ENCODE results near the gene FAM13A. TPM values are rescaled to one million over a fixed set of nuclear protein-coding genes. Genes with fewer than 3 reads are reported as not detected.

FAM13A gene
- total and polyA plus RNA-seq, 2 of the 8 experiments (the other 6 are each of a cell fraction or from before 2014, with no cell fraction given) = 7.1 to 16.5 TPM

- Histone ChIP-seq H2AK5ac (ENCODE audit: low read depth, low read length) (no peak overlapping the region), H3K9ac (replicated peaks in 1 of 4; ENCODE audit: extremely low read depth in 1 of 4, low read depth in 3 of 4, low read length in 3 of 4) (no peak overlapping the region), H2BK120ac (replicated peaks; ENCODE audit: low read depth, low read length) (no peak overlapping the region), H3K27me3 (replicated peaks in 1 of 4; ENCODE audit: control insufficient read depth in 3 of 4, extremely low read depth in 1 of 4, insufficient read depth in 3 of 4, low read length in 3 of 4) (no peaks in the 10 kb centered on the region), H3K79me2 (ENCODE audit: control insufficient read depth in 1 of 2, insufficient read depth in 2 of 2, low read length in 2 of 2) (peaks cover 0 to 70% of the 10 kb centered on the region in 2 experiments; a peak in 3 of 4 replicates), H3K27ac (ENCODE audit: low read depth, low read length) (no peak overlapping the region), H4K91ac (replicated peaks; ENCODE audit: insufficient read length, low read length) (no peak overlapping the region), H4K8ac (ENCODE audit: extremely low read depth, insufficient read depth, low read length) (no peak overlapping the region), H3K4me1 (replicated peaks in 1 of 4; ENCODE audit: control insufficient read depth in 3 of 4, insufficient read depth in 4 of 4, low read length in 3 of 4) (no peaks in the 10 kb centered on the region; a peak in 3 of 7 replicates), H3K79me1 (ENCODE audit: low read depth, low read length) (no peaks in the 10 kb centered on the region; the same call in 1 of the 2 replicates), H3K9me3 (ENCODE audit: insufficient read depth in 2 of 2, low read depth in 1 of 2, low read length in 1 of 2) (no peaks in the 10 kb centered on the region), H3K56ac (replicated peaks; ENCODE audit: insufficient read length, low read depth, low read length) (no peak overlapping the region), H2AFZ (ENCODE audit: low read length) (no peak overlapping the region), H3K4me2 (ENCODE audit: insufficient read depth in 1 of 2, low read depth in 2 of 2, low read length in 2 of 2) (peak overlapping the region; percentile 71 to 85; a peak in 2 of 4 replicates), H2BK12ac (ENCODE audit: low read depth, low read length) (no peak overlapping the region), H2BK15ac (ENCODE audit: low read length) (no peak overlapping the region), H3K36me3 (ENCODE audit: control insufficient read depth in 2 of 4, insufficient read depth in 4 of 4, low read length in 3 of 4) (no peaks in the 10 kb centered on the region), H3K23ac (ENCODE audit: insufficient read length) (no peak overlapping the region), H3K4ac (replicated peaks; ENCODE audit: insufficient read length, low read depth, low read length) (no peak overlapping the region), H3K23me2 (ENCODE audit: low read depth, low read length) (no peaks in the 10 kb centered on the region; the same call in 1 of the 2 replicates), H4K5ac (ENCODE audit: insufficient read length, low read depth, low read length) (no peak overlapping the region), H3K4me3 (ENCODE audit: extremely low read depth in 1 of 4, insufficient read depth in 2 of 4, low read depth in 3 of 4, low read length in 4 of 4) (peak overlapping the region in 1 of 4 experiments; percentile 69; a peak in 2 of 8 replicates), H2BK20ac (ENCODE audit: low read length) (no peak overlapping the region), H2BK5ac (ENCODE audit: low read depth, low read length) (no peak overlapping the region), H3K18ac (ENCODE audit: extremely low read depth, low read length) (no peak overlapping the region), H4K20me1 (replicated peaks in 1 of 2; ENCODE audit: control insufficient read depth in 1 of 2, insufficient read depth in 2 of 2, low read length in 2 of 2) (peaks cover 0 to 2% of the 10 kb centered on the region in 2 experiments), H3K14ac (ENCODE audit: insufficient read length) (no peak overlapping the region)
- FAIRE-seq = peak; percentile 70
- TF ChIP-seq EGR1 (IDR thresholded peaks at IDR 0.05; ENCODE audit: borderline replicate concordance, low read depth, low read length) (no peak), RXRA (IDR thresholded peaks at IDR 0.05; ENCODE audit: insufficient read depth, low read depth, low read length) (no peak), ASH2L (IDR thresholded peaks at IDR 0.05; ENCODE audit: low read length) (no peak), GTF2F1 (IDR thresholded peaks at IDR 0.05; ENCODE audit: borderline replicate concordance, low read depth, low read length) (no peak), GABPA (IDR thresholded peaks at IDR 0.05; ENCODE audit: borderline replicate concordance, insufficient read depth, low read length) (no peak)
- ChIA-PET POLR2A (ENCODE audit: partially characterized antibody) (interaction anchor here (1.0 to 1.5 kb wide), 3 partner anchors 24 to 58 kb away, joined by 3 read pairs; no protein-coding TSS in a partner anchor), CTCF (ENCODE audit: partially characterized antibody) (interaction anchor here (0.6 to 2.1 kb wide), 2 partner anchors 12 to 24 kb away, joined by 3 to 8 read pairs; no protein-coding TSS in a partner anchor)
- 27% methylated on average over 1 of the region's 1 CpG; no CpG with 5 or more reads in 1 of the 2 experiments for WGBS, 2 experiments (ENCODE audit: extremely low coverage in 1 of 2, insufficient coverage in 1 of 2, insufficient read length in 1 of 2, insufficient replicate concordance in 2 of 2, low coverage in 1 of 2, low lambda C conversion rate in 2 of 2, missing lambda C conversion rate in 1 of 2)
- no peak for DNase-seq (ENCODE audit: low read depth in 1 of 2, low spot score in 2 of 2)
These were observed 2.4 kb downstream of the FAM13A start for GRCh38 chr4:89054627-89055026.

Data from H1 (cell line).